Measurements from ENCODE around the gene EGFL7.

EGFL7 gene

GRCh38 chr9:136672431-136673087, 9.8 kb downstream of the EGFL7 start:
- no peak for DNase-seq (ENCODE audit: low spot score)

- DNase-seq (ENCODE audit: low spot score), result no peak
Observed at GRCh38 chr9:136673088-136673974, 10.6 kb downstream of the EGFL7 start.

- no peak for DNase-seq (ENCODE audit: low spot score)
Observed at GRCh38 chr9:136673975-136674785, 11.5 kb downstream of the EGFL7 start.

GRCh38 chr9:136674786-136675349, 12.2 kb downstream of the EGFL7 start:
- DNase-seq (ENCODE audit: low spot score), result no peak

- DNase-seq (ENCODE audit: low spot score), result no peak
Observed at GRCh38 chr9:136675477-136676296, 13.0 kb downstream of the EGFL7 start.

- no peak for DNase-seq (ENCODE audit: low spot score)
Observed at GRCh38 chr9:136676297-136676794, 13.6 kb downstream of the EGFL7 start.

- no peak for DNase-seq (ENCODE audit: low spot score)
Observed at GRCh38 chr9:136676920-136677686, 14.4 kb downstream of the EGFL7 start.

GRCh38 chr9:136678034-136678433, 15.3 kb downstream of the EGFL7 start:
- no peak for DNase-seq (ENCODE audit: low spot score)

- DNase-seq (ENCODE audit: low spot score), result no peak
Observed at GRCh38 chr9:136678624-136679023, 15.9 kb downstream of the EGFL7 start.

GRCh38 chr9:136679431-136679941, 16.8 kb downstream of the EGFL7 start:
- DNase-seq (ENCODE audit: low spot score), result no peak

GRCh38 chr9:136681029-136681428, 18.3 kb downstream of the EGFL7 start:
- DNase-seq (ENCODE audit: low spot score), result no peak

- no peak for DNase-seq (ENCODE audit: low spot score)
Observed at GRCh38 chr9:136681945-136682699, 19.4 kb downstream of the EGFL7 start.

GRCh38 chr9:136682710-136683109, 20.0 kb downstream of the EGFL7 start:
- DNase-seq (ENCODE audit: low spot score), result no peak

GRCh38 chr9:136683173-136683745, 20.5 kb downstream of the EGFL7 start:
- DNase-seq (ENCODE audit: low spot score), result no peak

- DNase-seq (ENCODE audit: low spot score), result no peak
Observed at GRCh38 chr9:136683755-136684154, 21.0 kb downstream of the EGFL7 start.

- DNase-seq (ENCODE audit: low spot score), result no peak
Observed at GRCh38 chr9:136684339-136684738, 21.6 kb downstream of the EGFL7 start.

GRCh38 chr9:136684799-136685198, 22.1 kb downstream of the EGFL7 start:
- no peak for DNase-seq (ENCODE audit: low spot score)

GRCh38 chr9:136685216-136685615, 22.5 kb downstream of the EGFL7 start:
- no peak for DNase-seq (ENCODE audit: low spot score)
